Measurements from ENCODE around the gene USP40. TPM values are rescaled to one million over a fixed set of nuclear protein-coding genes. Genes with fewer than 3 reads are reported as not detected.

Gene USP40
- total and polyA plus RNA-seq, 9 donors, result 18.0 to 44.6 (median 36.1) TPM

DNA sequence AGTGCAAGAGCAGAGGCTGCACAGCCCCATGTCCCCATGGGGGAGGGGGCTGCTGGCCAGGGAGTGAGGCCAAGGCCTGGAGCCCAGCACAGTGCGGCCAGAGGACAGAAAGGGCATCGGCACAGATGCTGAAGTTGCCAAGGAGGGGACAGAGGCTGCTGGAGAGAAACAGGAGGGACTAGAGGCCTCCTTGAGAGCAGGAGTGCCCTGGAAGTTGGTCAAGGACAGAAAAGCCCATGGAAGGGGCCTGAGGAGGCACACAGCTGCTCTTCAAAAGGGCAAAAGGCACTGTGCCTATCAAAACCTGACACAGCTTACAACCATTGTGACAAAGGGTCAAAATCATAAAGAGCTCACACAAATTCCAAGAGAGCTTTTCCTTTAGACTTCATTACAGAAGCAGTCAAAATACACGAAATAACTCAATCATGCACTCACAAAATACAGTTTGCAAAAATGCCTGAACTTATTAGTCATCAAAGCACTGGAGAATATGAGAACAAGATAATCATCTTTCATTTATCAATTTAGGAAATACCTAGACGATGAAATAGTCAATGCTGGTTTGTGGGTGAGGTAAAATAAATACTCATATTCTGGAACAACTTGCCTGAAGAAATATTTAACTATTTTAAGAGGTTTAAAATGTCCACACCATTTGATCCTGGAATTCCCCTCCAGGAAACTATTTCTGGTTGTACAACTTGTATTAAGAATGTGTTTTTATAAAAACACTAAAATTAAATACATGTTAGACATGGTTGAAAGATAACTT lies 79.6 kb downstream of the USP40 start:
- Histone ChIP-seq H3K9me3 (no peaks in the 10 kb centered on the region), H3K27ac (no peak overlapping the region), H3K4me1 (ENCODE audit: insufficient read depth) (no peaks in the 10 kb centered on the region), H3K4me3 (no peak overlapping the region), H3K27me3 (no peaks in the 10 kb centered on the region), H3K36me3 (no peaks in the 10 kb centered on the region)
- intact Hi-C loops (cut with DNase I), result no loop called here
- WGBS, 3 donors, result 26 to 41% (median 27%) methylated on average over 4 of the region's 4 CpGs
- TF ChIP-seq CTCF (IDR thresholded peaks at IDR 0.05), result no peak
- TF ChIP-seq POLR2A (IDR thresholded peaks at IDR 0.05), result no peak
- TF ChIP-seq EP300 (IDR thresholded peaks at IDR 0.05), result no peak
- no peak for DNase-seq

DNA sequence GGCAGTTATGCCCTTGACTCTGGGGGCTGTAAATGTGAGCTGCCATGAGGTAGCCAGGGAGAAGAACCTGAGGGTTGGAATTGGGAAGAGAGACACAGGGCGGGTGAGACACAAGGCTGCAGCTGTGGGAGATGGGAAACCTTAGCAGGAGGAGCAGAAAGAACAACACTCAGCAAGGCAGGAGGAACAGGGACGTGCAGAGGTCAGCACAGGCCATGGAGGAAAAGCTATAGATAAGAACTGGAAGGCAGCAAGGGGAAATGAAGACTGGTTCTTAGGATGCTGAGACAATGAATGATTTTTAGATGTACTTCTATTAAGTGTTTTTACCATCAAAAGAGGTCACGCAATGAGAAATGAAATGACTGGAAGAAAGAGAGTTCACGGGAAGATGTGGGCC lies 80.2 kb downstream of the USP40 start:
- Histone ChIP-seq H3K4me3 (no peak overlapping the region), H3K27ac (no peak overlapping the region), H3K4me1 (ENCODE audit: insufficient read depth) (no peaks in the 10 kb centered on the region), H3K36me3 (no peaks in the 10 kb centered on the region), H3K9me3 (no peaks in the 10 kb centered on the region), H3K27me3 (no peaks in the 10 kb centered on the region)
- WGBS, 3 donors, result 78 to 83% (median 81%) methylated on average over 4 of the region's 4 CpGs
- no peak for TF ChIP-seq EP300 (IDR thresholded peaks at IDR 0.05)
- no peak for TF ChIP-seq POLR2A (IDR thresholded peaks at IDR 0.05)
- no peak for TF ChIP-seq CTCF (IDR thresholded peaks at IDR 0.05)
- intact Hi-C loops (cut with DNase I), result no loop called here
- no peak for DNase-seq

- H3K36me3 ChIP-seq, result no peaks in the 10 kb centered on the region
- H3K4me3 ChIP-seq, result no peak overlapping the region
- TF ChIP-seq CTCF (IDR thresholded peaks at IDR 0.05) (no peak), POLR2A (IDR thresholded peaks at IDR 0.05) (no peak), EP300 (IDR thresholded peaks at IDR 0.05) (no peak)
- H3K4me1 ChIP-seq (ENCODE audit: insufficient read depth), result no peaks in the 10 kb centered on the region
- 88 to 94% (median 89%) methylated on average over 15 of the region's 15 CpGs for WGBS, 3 donors
- intact Hi-C loops (cut with DNase I), result no loop called here
- no peaks in the 10 kb centered on the region for H3K9me3 ChIP-seq
- H3K27ac ChIP-seq, result peak overlapping the region in 1 of 2 donors; percentile 57
- no peak for DNase-seq
- H3K27me3 ChIP-seq, result no peaks in the 10 kb centered on the region
Measured at GRCh38 chr2:233485726-233486125, 80.9 kb downstream of the USP40 start.

DNA sequence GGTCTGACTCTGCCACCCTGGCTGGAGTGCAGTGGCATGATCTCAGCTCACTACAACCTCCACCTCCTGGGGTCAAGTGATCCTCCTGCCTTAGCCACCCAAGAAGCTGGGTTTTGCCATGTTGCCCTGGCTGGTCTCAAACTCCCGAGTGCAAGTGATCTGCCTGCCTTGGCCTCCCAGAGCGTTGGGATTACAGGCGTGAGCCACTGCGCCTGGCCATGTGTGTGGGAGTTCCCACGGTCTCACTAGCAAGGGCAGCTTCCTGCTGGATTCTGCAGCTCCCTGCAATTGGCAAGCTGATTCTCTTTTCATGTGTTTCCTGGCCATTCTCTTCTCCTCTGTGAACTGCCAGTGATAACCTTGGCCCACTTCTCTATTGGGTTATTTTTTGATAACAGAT lies 84.0 kb downstream of the USP40 start:
- no peaks in the 10 kb centered on the region for H3K27me3 ChIP-seq
- no peak for DNase-seq
- intact Hi-C loops (cut with DNase I), result no loop called here
- WGBS, 3 donors, result 65 to 76% (median 74%) methylated on average over 5 of the region's 5 CpGs
- H3K4me1 ChIP-seq (ENCODE audit: insufficient read depth), result no peaks in the 10 kb centered on the region
- H3K27ac ChIP-seq, result no peak overlapping the region
- no peak for TF ChIP-seq POLR2A (IDR thresholded peaks at IDR 0.05)
- TF ChIP-seq CTCF (IDR thresholded peaks at IDR 0.05), result no peak
- no peak for TF ChIP-seq EP300 (IDR thresholded peaks at IDR 0.05)
- H3K4me3 ChIP-seq, result no peak overlapping the region
- no peaks in the 10 kb centered on the region for H3K36me3 ChIP-seq
- no peaks in the 10 kb centered on the region for H3K9me3 ChIP-seq

Data from ovary (tissue), 9 donors.